Prostate gland (tissue), 2 donors: Measurements from ENCODE around the gene SAMD4A. TPM values are rescaled to one million over a fixed set of nuclear protein-coding genes. Genes with fewer than 3 reads are reported as not detected.

Source experiments
- DNase-seq: peaks from one replicate; pipeline ENCODE4 v3.0.0-alpha.2; 2019; ENCODE audit warnings: low spot score
- H3K27ac ChIP-seq, 2 donors: fragments of 200-600 bp; sonication (generic); 2 replicates each; pipeline ENCODE4 v1.5.1; 2017 to 2019
- H3K27me3 ChIP-seq: fragments of 200-600 bp; sonication (generic); replicated peaks from 2 replicates; pipeline ENCODE4 v1.5.1; 2019; ENCODE audit not compliant: insufficient read depth
- H3K36me3 ChIP-seq, 2 donors: fragments of 200-600 bp; sonication (generic); 1 replicate in 1 of 2; 2 replicates in 1 of 2; pipeline versions ENCODE4 v1.5.1 to v1.8.1; 2017 to 2019
- H3K4me1 ChIP-seq: fragments of 200-600 bp; sonication (generic); replicated peaks from 2 replicates; pipeline ENCODE4 v1.5.1; 2019
- H3K4me3 ChIP-seq, 2 donors: fragments of 200-600 bp; sonication (generic); 2 replicates each; pipeline ENCODE4 v1.5.1; 2017 to 2019
- H3K9me3 ChIP-seq: fragments of 200-600 bp; sonication (generic); 2 replicates; pipeline ENCODE4 v1.5.1; 2017
- POLR2A ChIP-seq: fragments of 450-650 bp; IDR thresholded peaks from one replicate; pipeline ENCODE4 v1.6.1; 2016; ENCODE audit warnings: antibody characterized with exemption, mild to moderate bottlenecking
- POLR2AphosphoS5 ChIP-seq: sonication (generic); formaldehyde crosslinking; IDR thresholded peaks from one replicate; pipeline ENCODE4 v1.6.1; 2017; ENCODE audit warnings: antibody characterized with exemption
- WGBS: methylation state at CpG from one replicate; pipeline ENCODE4 v1.1.5; 2018; 5-methylcytosine and 5-hydroxymethylcytosine counted together
- intact Hi-C: fragments of 100-400 bp; cut with DNase I; formaldehyde crosslinking; loops from one replicate; pipeline ENCODE4 v1.14.2; 2022
- total RNA-seq, 2 donors: library from RNA; depleted of rRNA; stranded (reverse); fragments of >200 nt; gene quantifications; one replicate each; pipeline ENCODE4 v1.1.0, GENCODE V29; 2016
- TF ChIP-seq, protein P1 (sequence below), 4 experiments: fragments of 200-600 bp in 2 of 4; fragments of 450-650 bp in 2 of 4; sonication (generic) in 2 of 4; IDR thresholded peaks; 1 replicate in 3 of 4; 2 replicates in 1 of 4; pipeline ENCODE4 v1.5.1; 2016 to 2019; ENCODE audit warnings: antibody characterized with exemption in 4 of 4, mild to moderate bottlenecking in 2 of 4, moderate library complexity in 2 of 4

The SAMD4A gene
- total RNA-seq, 2 donors from 2014 or later = 18.1 to 38.5 TPM

DNA sequence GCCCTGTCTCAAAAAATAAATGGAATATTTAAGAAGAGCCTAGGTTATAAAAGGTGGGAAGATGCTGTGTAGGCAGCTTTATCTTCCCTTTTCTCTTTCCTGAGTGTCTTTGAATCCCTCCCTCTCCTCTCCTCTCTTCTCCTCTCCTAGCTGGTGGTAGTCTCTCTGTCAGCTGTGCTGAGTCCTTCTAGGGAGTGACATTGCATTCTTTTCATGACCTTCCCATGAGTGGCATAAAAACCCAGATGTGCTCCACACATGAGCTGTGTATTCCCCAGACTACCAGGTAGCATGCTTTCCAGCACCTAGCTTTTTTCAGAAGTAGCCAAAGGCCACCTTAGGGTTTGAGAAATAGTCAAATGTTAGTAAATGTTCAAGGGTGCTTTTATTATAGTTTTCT is 23.6 kb downstream of the SAMD4A start:
- TF ChIP-seq POLR2A (no peak), POLR2AphosphoS5 (no peak)
- TF ChIP-seq, protein P1, sequence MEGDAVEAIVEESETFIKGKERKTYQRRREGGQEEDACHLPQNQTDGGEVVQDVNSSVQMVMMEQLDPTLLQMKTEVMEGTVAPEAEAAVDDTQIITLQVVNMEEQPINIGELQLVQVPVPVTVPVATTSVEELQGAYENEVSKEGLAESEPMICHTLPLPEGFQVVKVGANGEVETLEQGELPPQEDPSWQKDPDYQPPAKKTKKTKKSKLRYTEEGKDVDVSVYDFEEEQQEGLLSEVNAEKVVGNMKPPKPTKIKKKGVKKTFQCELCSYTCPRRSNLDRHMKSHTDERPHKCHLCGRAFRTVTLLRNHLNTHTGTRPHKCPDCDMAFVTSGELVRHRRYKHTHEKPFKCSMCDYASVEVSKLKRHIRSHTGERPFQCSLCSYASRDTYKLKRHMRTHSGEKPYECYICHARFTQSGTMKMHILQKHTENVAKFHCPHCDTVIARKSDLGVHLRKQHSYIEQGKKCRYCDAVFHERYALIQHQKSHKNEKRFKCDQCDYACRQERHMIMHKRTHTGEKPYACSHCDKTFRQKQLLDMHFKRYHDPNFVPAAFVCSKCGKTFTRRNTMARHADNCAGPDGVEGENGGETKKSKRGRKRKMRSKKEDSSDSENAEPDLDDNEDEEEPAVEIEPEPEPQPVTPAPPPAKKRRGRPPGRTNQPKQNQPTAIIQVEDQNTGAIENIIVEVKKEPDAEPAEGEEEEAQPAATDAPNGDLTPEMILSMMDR (IDR thresholded peaks at IDR 0.05) = no peak
- Histone ChIP-seq H3K36me3 (no peaks in the 10 kb centered on the region), H3K9me3 (no peaks in the 10 kb centered on the region), H3K4me1 (no peaks in the 10 kb centered on the region), H3K27me3 (no peaks in the 10 kb centered on the region), H3K27ac (no peak overlapping the region), H3K4me3 (no peak overlapping the region)
- no peak for DNase-seq
- intact Hi-C loops = no loop called here

DNA sequence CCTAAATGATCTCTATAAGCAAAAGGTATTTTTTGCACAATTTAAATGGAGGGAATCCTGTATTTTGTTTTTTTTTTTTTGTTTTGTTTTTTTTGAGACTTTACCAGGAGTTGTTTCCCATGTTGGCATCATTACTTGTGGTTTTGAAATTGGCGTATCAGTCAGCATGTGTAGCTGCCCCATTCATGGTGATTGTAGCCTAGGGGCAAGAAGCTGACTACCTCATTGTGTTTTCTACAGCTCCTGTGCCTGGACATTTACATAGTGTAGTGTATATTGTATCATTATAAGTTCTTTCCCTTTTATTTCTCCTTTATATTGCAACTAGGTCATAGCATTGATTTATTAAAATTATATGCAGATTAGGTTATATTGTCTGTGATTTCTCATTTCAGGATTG is 24.5 kb downstream of the SAMD4A start:
- Histone ChIP-seq H3K4me1 (no peaks in the 10 kb centered on the region), H3K27me3 (no peaks in the 10 kb centered on the region), H3K27ac (no peak overlapping the region), H3K4me3 (no peak overlapping the region), H3K9me3 (no peaks in the 10 kb centered on the region), H3K36me3 (no peaks in the 10 kb centered on the region)
- intact Hi-C loops = no loop called here
- DNase-seq = no peak
- 55% methylated on average over 1 of the region's 1 CpG for WGBS
- TF ChIP-seq, protein P1 (IDR thresholded peaks at IDR 0.05) = no peak
- TF ChIP-seq POLR2AphosphoS5 (no peak), POLR2A (no peak)

DNA sequence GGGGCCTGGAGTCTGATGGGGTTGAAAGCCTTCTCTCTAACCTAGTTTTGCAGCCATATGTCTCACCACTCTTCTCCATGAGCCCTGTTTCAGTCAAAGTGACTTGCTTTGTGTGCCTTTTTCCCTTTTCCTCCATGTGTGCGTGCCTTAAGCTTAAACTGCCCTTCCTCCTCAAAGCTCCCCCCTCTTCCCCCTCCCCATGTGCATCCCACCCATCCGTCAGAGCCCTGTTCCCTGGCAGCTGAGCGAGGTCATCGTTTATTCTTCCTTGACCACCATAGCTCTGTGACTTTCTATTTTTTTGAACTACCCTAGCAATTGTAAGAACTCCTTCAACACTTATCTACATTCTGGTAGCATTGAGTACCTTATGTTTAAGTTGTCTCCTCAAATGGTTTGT is 24.9 kb downstream of the SAMD4A start:
- WGBS = 76% methylated on average over 4 of the region's 4 CpGs
- H3K9me3 ChIP-seq = no peaks in the 10 kb centered on the region
- no peaks in the 10 kb centered on the region for H3K27me3 ChIP-seq
- no peaks in the 10 kb centered on the region for H3K36me3 ChIP-seq
- intact Hi-C loops = no loop called here
- no peaks in the 10 kb centered on the region for H3K4me1 ChIP-seq
- no peak overlapping the region for H3K27ac ChIP-seq
- DNase-seq = no peak
- H3K4me3 ChIP-seq = no peak overlapping the region
- no peak for TF ChIP-seq POLR2A
- TF ChIP-seq POLR2AphosphoS5 = no peak
- TF ChIP-seq, protein P1 (IDR thresholded peaks at IDR 0.05) = no peak

DNA sequence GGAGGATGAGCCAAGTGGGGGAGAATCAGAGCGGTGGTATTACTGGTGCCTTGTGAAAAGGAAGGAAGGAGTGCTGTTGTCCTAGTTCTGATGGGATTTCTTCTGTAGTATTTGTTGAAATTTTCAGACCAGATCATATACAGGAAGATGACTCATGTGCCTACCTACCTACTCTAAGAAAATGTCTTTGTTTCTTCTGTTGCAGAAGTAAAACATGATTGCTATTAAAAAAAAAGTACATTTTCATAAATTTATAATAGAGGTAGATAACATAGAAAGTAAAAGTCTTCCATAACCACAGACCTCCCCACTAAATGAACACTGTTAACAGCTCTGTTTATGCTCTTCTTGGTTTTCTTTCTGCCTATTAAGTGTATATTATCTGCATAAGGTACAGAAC is 26.9 kb downstream of the SAMD4A start:
- no peak for DNase-seq
- TF ChIP-seq POLR2A = no peak
- TF ChIP-seq, protein P1 (IDR thresholded peaks at IDR 0.05) = no peak
- TF ChIP-seq POLR2AphosphoS5 = no peak
- Histone ChIP-seq H3K4me3 (no peak overlapping the region), H3K36me3 (no peaks in the 10 kb centered on the region), H3K4me1 (no peaks in the 10 kb centered on the region), H3K27ac (no peak overlapping the region), H3K27me3 (no peaks in the 10 kb centered on the region), H3K9me3 (no peaks in the 10 kb centered on the region)
- 85% methylated on average over 1 of the region's 1 CpG for WGBS
- intact Hi-C loops = no loop called here

DNA sequence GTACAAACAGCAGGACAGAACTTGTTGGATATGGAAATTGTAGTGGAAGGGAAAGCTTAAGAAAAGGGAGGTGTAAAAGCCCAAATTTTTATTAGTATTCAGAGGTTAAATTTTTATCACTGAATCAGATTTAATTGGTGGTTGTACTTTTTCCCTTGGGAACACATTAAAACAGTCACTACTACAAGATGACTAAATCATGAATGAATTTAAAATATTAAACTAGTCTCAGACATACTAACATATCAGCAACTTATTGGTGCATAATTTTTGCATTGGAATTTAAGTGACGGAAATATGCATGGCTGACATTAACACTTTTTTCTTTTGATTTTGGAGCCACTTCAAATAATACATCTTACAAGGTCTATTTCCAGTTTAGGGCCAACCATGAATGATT is 27.6 kb downstream of the SAMD4A start:
- DNase-seq = no peak
- Histone ChIP-seq H3K36me3 (no peaks in the 10 kb centered on the region), H3K27me3 (no peaks in the 10 kb centered on the region), H3K4me1 (no peaks in the 10 kb centered on the region), H3K9me3 (no peaks in the 10 kb centered on the region), H3K27ac (no peak overlapping the region), H3K4me3 (no peak overlapping the region)
- 93% methylated on average over 1 of the region's 1 CpG for WGBS
- TF ChIP-seq, protein P1 (IDR thresholded peaks at IDR 0.05) = no peak
- no peak for TF ChIP-seq POLR2A
- TF ChIP-seq POLR2AphosphoS5 = no peak
- intact Hi-C loops = no loop called here
